SK-N-SH (cell line): ENCODE data around the gene SLC44A2. TPM values are rescaled to one million over a fixed set of nuclear protein-coding genes. Genes with fewer than 3 reads are reported as not detected.

ENCODE experiments used
- CTCF ChIA-PET: fragments of 300-600, 350-600 bp; formaldehyde crosslinking; extraction: SDS; loops from one replicate; lab custom pipeline; 2021; lab: Yijun Ruan, JAX
- POLR2A ChIA-PET: fragments of 350-600 bp; sonication (Branson Sonifier 250); formaldehyde crosslinking; extraction: SDS; loops from one replicate; lab custom pipeline; 2020; ENCODE audit warnings: antibody characterized with exemption, inconsistent platforms; lab: Yijun Ruan, JAX
- DNase-seq: peaks from one replicate; pipeline ENCODE4 v3.0.0; 2012
- H2AFZ ChIP-seq: fragments of 200-600 bp; sonication (generic); 2 replicates; pipeline ENCODE4 v1.8.1; 2016; ENCODE audit warnings: antibody characterized with exemption, mild to moderate bottlenecking, low read depth
- H3F3A ChIP-seq: fragments of 200-600 bp; sonication (generic); replicated peaks from 2 replicates; pipeline ENCODE3; 2016; ENCODE audit warnings: antibody characterized with exemption, mild to moderate bottlenecking; ENCODE audit not compliant: insufficient read depth
- H3K27ac ChIP-seq, 2 experiments: fragments of 200-500 bp in 1 of 2; fragments of 200-600 bp in 1 of 2; sonication (Bioruptor generic) in 1 of 2; sonication (generic), shearing (Covaris generic) in 1 of 2; 2 replicates each; pipeline versions ENCODE4 v1.5.1 to v1.6.1; 2014 to 2016; ENCODE audit warnings: low read depth in 2 of 2, inconsistent platforms in 1 of 2, low read length in 1 of 2, mild to moderate bottlenecking in 1 of 2, mixed read lengths in 1 of 2
- H3K27me3 ChIP-seq: fragments of 200-600 bp; sonication (generic), shearing (Covaris generic); 2 replicates; pipeline ENCODE4 v1.6.1; 2016; ENCODE audit warnings: mixed run types; ENCODE audit not compliant: insufficient read depth
- H3K36me3 ChIP-seq, 2 experiments: fragments of 200-500 bp in 1 of 2; fragments of 200-600 bp in 1 of 2; sonication (Bioruptor generic) in 1 of 2; sonication (generic) in 1 of 2; replicated peaks in 1 of 2; 2 replicates each; pipeline versions ENCODE3 to v1.5.1; 2014 to 2016; ENCODE audit warnings: low read length in 1 of 2, mild to moderate bottlenecking in 1 of 2; ENCODE audit not compliant: insufficient read depth in 2 of 2, control insufficient read depth in 1 of 2
- H3K4me1 ChIP-seq, 2 experiments: fragments of 200-500 bp in 1 of 2; fragments of 200-600 bp in 1 of 2; sonication (Bioruptor generic) in 1 of 2; sonication (generic), shearing (Covaris generic) in 1 of 2; 2 replicates each; pipeline versions ENCODE4 v1.5.1 to v1.6.1; 2014 to 2016; ENCODE audit warnings: low read depth in 1 of 2, low read length in 1 of 2, mixed run types in 1 of 2; ENCODE audit not compliant: insufficient read depth in 2 of 2, control insufficient read depth in 1 of 2
- H3K4me2 ChIP-seq: fragments of 200-600 bp; sonication (generic), shearing (Covaris generic); 2 replicates; pipeline ENCODE4 v1.6.1; 2017; ENCODE audit warnings: mixed run types
- H3K4me3 ChIP-seq, 2 experiments: fragments of 200-500 bp in 1 of 2; fragments of 200-600 bp in 1 of 2; sonication (Bioruptor generic) in 1 of 2; sonication (generic), shearing (Covaris generic) in 1 of 2; 2 replicates each; pipeline versions ENCODE4 v1.5.1 to v1.8.1; 2014 to 2016; ENCODE audit warnings: low read depth in 2 of 2, inconsistent platforms in 1 of 2, low read length in 1 of 2, mild to moderate bottlenecking in 1 of 2, mixed read lengths in 1 of 2, moderate library complexity in 1 of 2
- H3K79me2 ChIP-seq: fragments of 200-600 bp; sonication (generic); 2 replicates; pipeline ENCODE4 v1.8.1; 2017; ENCODE audit warnings: mild to moderate bottlenecking; ENCODE audit not compliant: insufficient read depth
- H3K9ac ChIP-seq: fragments of 200-600 bp; sonication (generic); 2 replicates; pipeline ENCODE4 v1.6.1; 2017; ENCODE audit warnings: mixed run types
- H3K9me2 ChIP-seq: fragments of 200-600 bp; sonication (generic); 2 replicates; pipeline ENCODE4 v1.6.1; 2017; ENCODE audit warnings: mixed run types
- H3K9me3 ChIP-seq: fragments of 200-600 bp; sonication (generic); 2 replicates; pipeline ENCODE4 v1.6.1; 2017; ENCODE audit warnings: mixed run types, mild to moderate bottlenecking, moderate library complexity
- H4K20me1 ChIP-seq: fragments of 200-600 bp; sonication (generic); 2 replicates; pipeline ENCODE4 v1.6.1; 2017; ENCODE audit warnings: mild to moderate bottlenecking, mixed run types; ENCODE audit not compliant: insufficient read depth
- FOSL2 ChIP-seq: IDR thresholded peaks from 2 replicates; pipeline ENCODE4 v1.4.0; 2012; ENCODE audit warnings: low read depth, mild to moderate bottlenecking, moderate library complexity, borderline replicate concordance
- FOXJ3 ChIP-seq: sonication (generic); formaldehyde crosslinking; IDR thresholded peaks from 2 replicates; pipeline ENCODE4 v1.5.1; 2020; ENCODE audit warnings: mild to moderate bottlenecking, missing genetic modification reagents
- IRF3 ChIP-seq: fragments of 150-350 bp; IDR thresholded peaks from 2 replicates; pipeline ENCODE4 v1.6.1; 2016; ENCODE audit warnings: mild to moderate bottlenecking, low read depth, low read length
- MEF2A ChIP-seq: IDR thresholded peaks from 2 replicates; pipeline ENCODE4 v1.4.0; 2012; ENCODE audit warnings: low read depth, borderline replicate concordance
- MXI1 ChIP-seq: IDR thresholded peaks from 2 replicates; pipeline ENCODE4 v1.6.1; 2012; ENCODE audit warnings: mild to moderate bottlenecking, low read depth, low read length, improper control_type of control experiment
- NRF1 ChIP-seq: IDR thresholded peaks from 2 replicates; pipeline ENCODE4 v1.6.1; 2012; ENCODE audit warnings: low read depth, mild to moderate bottlenecking, low read length
- RAD21 ChIP-seq: IDR thresholded peaks from 2 replicates; pipeline ENCODE4 v1.6.1; 2012; ENCODE audit warnings: mild to moderate bottlenecking, low read length
- RCOR1 ChIP-seq: fragments of 150-350 bp; IDR thresholded peaks from 2 replicates; pipeline ENCODE4 v1.6.1; 2017; ENCODE audit warnings: antibody characterized with exemption, low read length
- REST ChIP-seq: IDR thresholded peaks from 2 replicates; pipeline ENCODE4 v1.6.1; 2012; ENCODE audit warnings: mild to moderate bottlenecking, low read depth, low read length, moderate library complexity
- RFX5 ChIP-seq: IDR thresholded peaks from 2 replicates; pipeline ENCODE4 v1.6.1; 2012; ENCODE audit warnings: mild to moderate bottlenecking, improper control_type of control experiment, low read length
- SMC3 ChIP-seq: IDR thresholded peaks from 2 replicates; pipeline ENCODE4 v1.6.1; 2012; ENCODE audit warnings: low read depth, low read length, improper control_type of control experiment
- TCF12 ChIP-seq: IDR thresholded peaks from 2 replicates; pipeline ENCODE4 v1.4.0; 2012
- YY1 ChIP-seq: IDR thresholded peaks from 2 replicates; pipeline ENCODE4 v1.4.0; 2012; ENCODE audit warnings: low read depth, mild to moderate bottlenecking
- WGBS: methylation state at CpG from one replicate; pipeline ENCODE4 v1.1.6; 2017; ENCODE audit warnings: low lambda C conversion rate; 5-methylcytosine and 5-hydroxymethylcytosine counted together
- polyA plus RNA-seq, 3 experiments: library from polyadenylated mRNA; depleted of rRNA; stranded (reverse); fragments of >200 nt; gene quantifications; 2 replicates each; pipeline ENCODE4 v1.2.3, GENCODE V29; 2012
- TF ChIP-seq, protein P1 (sequence below): fragments of 200-600 bp; sonication (generic); IDR thresholded peaks from 2 replicates; pipeline ENCODE4 v1.6.1; 2017; ENCODE audit warnings: antibody characterized with exemption, mild to moderate bottlenecking, moderate library complexity

The SLC44A2 gene
- polyA plus RNA-seq, 1 of the 3 experiments (the other 2 are of a cell fraction) = 61.4 TPM

GRCh38 chr19:10653482-10653731 lies 28.1 kb downstream of the SLC44A2 start:
- POLR2A ChIA-PET = interaction anchor here (0.7 kb wide), 1 partner anchor 142 kb away, joined by 3 read pairs; no protein-coding TSS in a partner anchor
- H3K27me3 ChIP-seq = no peaks in the 10 kb centered on the region
- H3K4me2 ChIP-seq = peak overlapping the region; percentile 97
- CTCF ChIA-PET = interaction anchor here (0.9 to 15.7 kb wide), 3 partner anchors 9 to 81 kb away, joined by 3 to 330 read pairs (median 9); no protein-coding TSS in a partner anchor
- H3F3A ChIP-seq = peaks cover 20% of the 10 kb centered on the region
- whole genome bisulfite sequencing = no CpG with 5 or more reads among the region's 18 CpGs
- no peak for TF ChIP-seq NRF1
- TF ChIP-seq, protein P1, sequence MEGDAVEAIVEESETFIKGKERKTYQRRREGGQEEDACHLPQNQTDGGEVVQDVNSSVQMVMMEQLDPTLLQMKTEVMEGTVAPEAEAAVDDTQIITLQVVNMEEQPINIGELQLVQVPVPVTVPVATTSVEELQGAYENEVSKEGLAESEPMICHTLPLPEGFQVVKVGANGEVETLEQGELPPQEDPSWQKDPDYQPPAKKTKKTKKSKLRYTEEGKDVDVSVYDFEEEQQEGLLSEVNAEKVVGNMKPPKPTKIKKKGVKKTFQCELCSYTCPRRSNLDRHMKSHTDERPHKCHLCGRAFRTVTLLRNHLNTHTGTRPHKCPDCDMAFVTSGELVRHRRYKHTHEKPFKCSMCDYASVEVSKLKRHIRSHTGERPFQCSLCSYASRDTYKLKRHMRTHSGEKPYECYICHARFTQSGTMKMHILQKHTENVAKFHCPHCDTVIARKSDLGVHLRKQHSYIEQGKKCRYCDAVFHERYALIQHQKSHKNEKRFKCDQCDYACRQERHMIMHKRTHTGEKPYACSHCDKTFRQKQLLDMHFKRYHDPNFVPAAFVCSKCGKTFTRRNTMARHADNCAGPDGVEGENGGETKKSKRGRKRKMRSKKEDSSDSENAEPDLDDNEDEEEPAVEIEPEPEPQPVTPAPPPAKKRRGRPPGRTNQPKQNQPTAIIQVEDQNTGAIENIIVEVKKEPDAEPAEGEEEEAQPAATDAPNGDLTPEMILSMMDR = no peak
- no peak for TF ChIP-seq YY1
- TF ChIP-seq REST = no peak
- TF ChIP-seq MEF2A = no peak
- no peak for TF ChIP-seq SMC3
- TF ChIP-seq RFX5 = no peak
- no peak for TF ChIP-seq IRF3
- TF ChIP-seq RAD21 = no peak
- no peak for TF ChIP-seq FOXJ3 (CRISPR knock-in tag)
- no peak for TF ChIP-seq FOSL2
- no peak for TF ChIP-seq TCF12
- TF ChIP-seq RCOR1 = no peak
- no peak for TF ChIP-seq MXI1
- H2AFZ ChIP-seq = peak overlapping the region; percentile 66; the same call in 1 of the 2 replicates
- H3K36me3 ChIP-seq = peaks cover 3 to 21% of the 10 kb centered on the region in 2 experiments
- H3K9me2 ChIP-seq = no peaks in the 10 kb centered on the region
- no peaks in the 10 kb centered on the region for H3K9me3 ChIP-seq
- H3K9ac ChIP-seq = peak overlapping the region; percentile 99
- peaks cover 51% of the 10 kb centered on the region for H3K79me2 ChIP-seq
- peaks cover 0 to 9% of the 10 kb centered on the region in 2 experiments for H3K4me1 ChIP-seq
- H3K4me3 ChIP-seq = peak overlapping the region; percentile 77 to 98
- no peak for DNase-seq
- peak overlapping the region; percentile 86 to 95 for H3K27ac ChIP-seq
- H4K20me1 ChIP-seq = peaks cover 37% of the 10 kb centered on the region
